ENCODE results near the gene OR8D1.

OR8D1 gene

DNA sequence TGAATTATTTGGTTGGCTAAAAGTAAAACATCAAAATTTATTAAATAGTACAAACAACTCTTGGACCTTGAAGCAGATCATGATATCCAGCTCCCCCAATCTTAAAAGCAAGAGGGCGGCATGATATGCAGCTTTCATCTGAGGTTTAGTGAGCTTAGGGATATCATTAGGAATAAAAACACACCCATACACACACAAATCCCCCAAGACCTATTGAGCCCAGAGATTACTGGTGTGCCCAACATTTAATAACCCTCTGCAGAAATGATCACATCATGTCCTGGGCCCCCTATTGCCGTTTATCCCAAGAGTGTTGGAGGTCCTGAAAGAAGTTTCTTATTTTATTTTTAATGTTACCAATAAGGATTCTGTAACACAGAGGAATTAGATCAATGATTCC is at the start of gene OR8D1:
Gene OR8D1, minus strand, starts transcription at position 101 of the 400 bp plus-strand sequence. CDS start 3,183 bp downstream, outside the sequence.
- no peak for DNase-seq

DNA sequence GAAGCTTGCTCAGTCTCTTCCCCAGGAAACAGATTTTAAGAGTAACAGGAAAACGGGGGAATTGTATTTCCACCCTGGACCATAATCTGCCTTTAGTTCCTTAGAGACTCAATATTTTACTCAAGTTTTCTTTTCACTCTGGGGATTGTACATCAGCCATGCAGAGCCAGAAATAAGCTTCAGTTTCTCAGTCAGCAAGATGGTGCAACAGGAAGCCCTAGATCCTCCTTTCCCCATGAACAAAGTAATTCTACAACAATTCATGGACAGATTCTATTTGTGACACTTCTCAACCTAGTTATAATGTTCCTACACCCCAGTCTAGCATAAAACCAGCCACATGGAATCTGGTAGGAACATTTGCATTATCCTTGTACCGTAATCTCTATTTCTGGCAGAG is 45.8 kb upstream of the OR8D1 start:
- DNase-seq = no peak

DNA sequence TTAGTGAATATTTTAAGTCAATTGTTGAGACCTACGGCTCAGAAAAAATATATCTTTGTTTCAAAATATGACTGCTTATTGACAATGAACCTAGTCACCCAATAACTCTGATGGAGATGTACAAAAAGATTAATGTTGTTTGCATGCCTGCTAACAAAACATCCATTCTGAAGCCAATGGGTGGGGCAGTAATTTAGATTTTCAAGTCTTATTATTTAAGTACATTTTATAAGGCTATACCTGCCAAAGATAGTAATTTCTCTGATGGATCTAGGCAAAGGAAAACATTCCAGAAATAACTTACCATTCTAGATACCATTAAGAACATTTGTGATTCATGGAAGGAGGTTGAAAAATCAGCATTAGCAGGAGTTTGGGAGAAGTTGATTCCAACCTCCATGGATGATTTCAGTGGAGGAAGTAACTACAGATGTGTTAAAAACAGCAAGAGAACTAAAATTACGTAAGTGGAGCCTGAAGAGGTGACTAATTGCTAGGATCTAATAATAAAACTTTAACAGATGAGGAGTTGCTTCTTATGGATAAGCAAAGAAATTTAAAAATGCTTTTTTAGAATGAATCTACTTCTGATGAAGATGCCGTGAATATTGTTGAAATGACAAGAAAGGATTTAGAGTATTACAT is 32.7 kb upstream of the OR8D1 start:
- DNase-seq = no peak

DNA sequence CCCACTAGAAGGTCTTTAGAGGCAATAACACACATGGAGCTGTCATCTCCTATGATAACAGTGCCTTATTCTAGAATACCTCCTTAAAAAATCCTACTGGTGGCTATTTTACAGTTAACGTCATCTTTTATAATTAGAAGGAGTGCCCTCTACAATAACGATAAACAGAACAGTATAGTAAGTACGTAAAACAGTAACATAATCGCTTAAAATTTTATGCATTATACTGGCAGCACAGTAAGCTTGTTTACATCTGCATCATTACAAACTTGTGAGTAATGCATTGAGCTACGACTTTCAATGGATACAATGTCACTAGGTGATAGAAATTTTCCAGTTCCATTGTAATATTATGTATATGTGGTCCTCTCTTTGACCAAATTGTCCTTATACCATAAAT is 30.6 kb upstream of the OR8D1 start:
- no peak for DNase-seq

DNA sequence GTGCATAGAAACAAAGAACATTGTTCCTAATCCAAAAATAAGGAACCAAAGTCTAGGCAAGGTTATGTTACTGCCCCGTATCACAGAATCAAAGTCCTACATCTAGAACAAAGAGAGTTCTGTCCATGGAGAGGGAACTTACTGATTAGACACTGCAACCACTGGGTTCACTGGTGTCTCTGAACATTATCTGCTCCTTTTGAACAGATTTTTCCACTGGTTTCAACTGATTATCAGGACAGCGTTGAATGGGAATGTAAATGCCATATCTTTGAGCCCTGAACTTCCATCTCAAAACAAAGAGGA is 26.3 kb upstream of the OR8D1 start:
- no peak for DNase-seq

DNA sequence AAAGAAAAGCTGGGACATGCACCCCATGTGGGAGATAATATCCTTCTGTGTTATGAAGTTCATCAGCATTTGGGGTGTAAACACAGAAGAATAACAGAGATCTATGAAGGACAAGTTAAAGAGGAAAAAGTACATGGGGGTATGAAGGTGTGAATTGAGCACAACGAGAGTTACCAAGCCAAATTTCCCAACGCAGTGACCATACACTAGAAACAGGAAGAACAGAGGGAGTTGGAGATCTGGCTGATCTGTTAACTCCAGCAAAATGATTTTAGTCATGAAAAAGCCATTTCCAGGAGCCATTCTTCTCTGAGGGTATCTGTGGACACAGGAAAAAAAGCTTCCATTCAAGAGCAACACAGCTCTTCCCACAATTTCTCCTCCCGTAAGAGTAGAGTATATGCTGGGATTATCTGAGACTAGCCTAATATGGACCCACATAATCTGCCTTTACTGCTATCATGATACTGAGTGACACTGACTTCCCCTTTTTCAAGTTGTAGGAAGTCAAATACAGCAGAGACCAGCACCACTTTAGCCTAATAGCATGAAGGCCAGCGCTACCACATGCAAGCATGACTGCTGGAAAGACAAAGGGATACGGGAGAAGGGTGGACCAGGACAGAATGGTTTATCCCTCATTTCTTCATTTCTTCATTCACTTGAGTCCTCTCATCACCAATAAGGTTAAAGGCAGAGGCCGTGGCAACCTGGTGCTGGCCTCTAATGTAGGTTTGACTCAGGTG is 25.8 kb upstream of the OR8D1 start:
- no peak for DNase-seq

DNA sequence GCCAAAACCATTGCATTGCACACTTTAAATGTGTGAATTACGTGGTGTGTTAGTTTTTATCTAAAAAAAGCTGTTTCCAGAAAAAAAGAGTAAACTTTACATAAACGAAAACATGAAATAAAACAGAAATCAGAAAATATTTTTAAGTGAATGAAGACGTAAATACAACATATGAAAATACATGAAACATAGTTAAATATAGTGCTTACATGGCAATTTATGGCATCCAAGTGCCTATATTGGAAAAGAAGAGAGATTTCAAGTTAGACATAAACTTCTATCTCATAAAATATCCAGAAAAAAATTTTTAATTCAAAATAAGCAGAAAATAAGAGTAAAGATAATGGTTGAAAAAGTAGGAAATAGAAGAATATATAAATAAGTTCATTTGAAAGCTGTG is 18.1 kb upstream of the OR8D1 start:
- DNase-seq = no peak

DNA sequence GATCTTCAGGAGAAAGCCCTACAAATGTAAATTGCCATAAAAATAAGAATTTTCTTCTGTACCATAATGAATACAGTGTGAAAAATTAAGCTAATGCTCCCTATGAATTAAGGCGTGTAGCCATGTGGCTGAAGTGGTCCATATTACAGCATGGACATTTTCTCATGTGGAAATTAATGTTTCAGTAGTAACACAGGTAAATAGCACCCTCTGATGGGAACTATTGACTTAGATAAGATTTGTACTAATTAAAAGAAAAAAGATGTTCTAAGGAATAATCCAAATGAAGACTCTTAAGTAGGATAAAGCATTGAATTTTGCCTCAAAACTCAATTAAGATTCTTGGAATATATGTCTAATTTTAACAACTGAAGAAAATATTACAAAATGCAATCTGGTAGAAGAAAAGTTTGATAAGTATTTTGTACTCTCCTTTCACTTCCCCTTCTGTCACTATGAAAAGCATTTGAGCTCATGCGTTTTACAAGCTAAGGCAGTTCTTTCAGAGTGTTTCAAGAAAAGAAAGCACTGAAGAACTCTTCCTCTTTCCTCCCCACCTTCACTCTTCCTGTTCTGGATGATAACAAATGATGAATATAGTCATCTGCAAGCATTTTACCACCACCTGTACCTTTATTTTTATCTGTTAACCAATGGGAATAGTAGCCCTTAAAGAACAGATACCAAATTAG is 16.2 kb upstream of the OR8D1 start:
- no peak for DNase-seq

DNA sequence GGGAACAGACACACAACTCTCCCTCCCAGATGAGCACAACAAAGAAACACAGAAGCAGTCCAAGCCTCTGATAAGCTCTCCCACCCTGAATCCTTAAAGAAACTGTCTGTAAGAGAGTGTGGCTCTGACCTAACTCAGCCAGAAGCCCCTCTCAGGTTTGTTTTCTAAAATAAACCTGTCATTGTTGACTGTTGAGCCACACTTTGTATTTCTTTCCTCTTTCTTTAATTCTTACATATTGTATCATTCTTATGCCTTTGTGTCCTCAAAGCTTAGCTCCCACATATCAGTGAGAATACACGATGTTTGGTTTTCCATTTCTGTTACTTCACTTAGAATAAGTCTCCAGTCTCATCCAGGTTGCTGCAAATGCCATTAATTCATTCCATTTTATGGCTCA is 14.0 kb upstream of the OR8D1 start:
- DNase-seq = no peak

DNA sequence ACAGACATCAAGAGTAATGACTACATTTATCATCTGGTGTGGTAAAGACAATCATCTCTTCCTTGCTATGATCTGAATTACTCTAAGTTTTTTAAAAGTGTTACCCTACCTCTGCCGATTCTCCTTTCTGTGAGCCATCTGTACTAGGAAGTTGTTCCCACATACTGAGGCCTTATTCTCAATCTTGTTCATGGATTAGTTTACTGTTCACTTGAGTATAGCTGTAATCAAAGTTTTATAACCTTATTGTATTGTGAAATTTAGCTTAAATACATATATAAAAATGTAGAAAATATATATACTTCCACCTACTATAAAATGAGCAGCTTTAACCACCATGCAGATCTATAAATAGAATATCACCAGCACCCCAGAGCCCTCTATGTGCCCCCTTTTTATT is 8.6 kb upstream of the OR8D1 start:
- DNase-seq = no peak

DNA sequence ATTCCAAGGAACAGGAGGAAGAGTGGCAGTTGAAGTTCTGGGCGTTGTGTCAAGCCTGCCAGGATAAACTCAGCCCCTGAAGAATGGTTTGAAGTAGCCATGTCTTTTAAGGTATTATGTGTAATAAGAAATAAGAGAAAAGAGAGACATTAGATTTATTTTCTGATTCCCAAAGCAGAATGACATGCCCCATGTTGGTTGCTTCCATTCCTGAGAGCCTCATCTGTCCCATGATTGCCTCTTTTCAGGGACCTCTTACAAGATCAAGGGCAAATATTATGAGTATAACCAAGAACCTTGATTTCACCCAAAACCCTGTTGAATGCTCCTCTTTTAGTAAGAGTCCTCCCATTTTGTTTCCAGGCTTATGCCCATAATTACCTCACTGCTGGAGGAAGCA is 6.3 kb upstream of the OR8D1 start, which contains the start of gene OR8D2:
Gene OR8D2, minus strand, starts transcription at position 101 of the 400 bp plus-strand sequence. Its CDS starts 0 bp downstream, at position 101.
- no peak for DNase-seq

DNA sequence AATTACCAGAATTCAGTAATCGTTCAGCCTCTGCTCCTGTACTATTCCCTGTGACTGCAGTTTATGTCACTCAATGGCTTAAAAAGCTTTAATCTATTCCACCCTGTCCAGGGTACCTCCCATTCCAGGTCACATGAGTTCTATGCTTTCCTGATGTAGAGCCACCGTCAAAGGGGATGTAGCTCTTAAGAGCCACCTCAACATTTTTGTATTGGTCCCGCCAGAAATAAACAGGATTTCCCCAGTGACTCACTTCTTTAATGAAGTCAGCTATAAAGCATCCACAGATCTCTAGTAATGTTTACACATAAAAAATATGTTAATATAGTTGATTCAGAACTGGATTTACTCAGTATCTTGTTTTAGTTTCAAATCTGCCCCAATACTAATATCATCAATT is 1.3 kb upstream of the OR8D1 start:
- no peak for DNase-seq

DNA sequence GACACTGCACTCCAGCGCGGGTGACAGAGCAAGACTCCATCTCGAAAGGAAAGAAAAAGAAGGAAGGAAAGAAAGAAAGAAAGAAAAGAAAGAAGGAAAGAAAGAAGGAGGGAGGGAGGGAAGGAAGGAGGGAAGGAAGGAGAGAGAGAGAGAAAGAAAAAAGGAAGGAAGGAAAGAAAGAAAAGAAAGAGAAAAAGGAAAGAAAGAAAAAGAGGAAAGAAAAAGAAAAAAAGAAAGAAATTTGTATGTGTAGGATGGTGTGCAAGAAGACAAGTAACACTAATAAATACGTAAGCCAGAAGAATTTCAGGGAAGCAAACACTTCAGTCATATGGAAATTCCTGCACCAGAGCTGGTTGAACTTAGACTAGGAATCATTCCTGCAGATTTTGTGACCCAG is 618 bp downstream of the OR8D1 start:
- no peak for DNase-seq

DNA sequence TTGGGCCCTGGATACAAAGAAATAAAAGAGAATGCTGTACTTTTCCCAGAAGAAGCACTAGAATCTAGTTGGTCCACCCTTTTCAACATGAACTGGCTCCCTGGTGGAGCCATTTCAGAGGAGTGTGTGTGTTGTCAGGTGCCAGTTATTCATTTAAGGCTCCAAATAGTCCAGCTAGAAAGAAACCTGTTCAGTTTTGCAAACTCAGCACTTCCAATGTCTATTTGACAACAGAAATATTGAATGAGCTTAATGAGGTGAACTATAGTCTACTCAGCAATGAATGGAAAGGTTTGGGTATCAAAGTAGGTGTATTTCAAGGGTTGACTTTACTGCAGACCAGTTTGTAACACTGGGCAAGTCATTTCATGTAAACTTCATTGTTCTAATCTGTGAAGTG is 2.1 kb downstream of the OR8D1 start:
- DNase-seq = no peak

DNA sequence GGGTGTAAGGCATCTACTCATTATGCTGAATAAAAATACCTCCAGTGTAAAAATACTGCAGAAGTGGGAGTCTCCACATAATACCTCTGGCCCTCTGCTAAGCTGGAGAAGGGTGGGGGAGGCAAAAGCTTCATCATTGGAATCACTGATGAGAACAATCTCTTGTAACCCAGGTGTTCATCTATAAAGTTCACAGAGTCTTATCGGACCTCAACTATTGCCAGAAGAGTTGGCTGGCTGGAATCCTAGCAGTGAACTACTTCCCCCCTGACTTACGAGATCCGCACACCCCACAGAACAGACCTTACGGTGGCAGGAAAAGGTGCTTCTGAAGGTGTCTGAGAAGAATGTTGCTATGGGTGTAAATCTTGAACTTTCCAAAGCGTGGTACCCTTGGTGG is 2.5 kb downstream of the OR8D1 start:
- no peak for DNase-seq

DNA sequence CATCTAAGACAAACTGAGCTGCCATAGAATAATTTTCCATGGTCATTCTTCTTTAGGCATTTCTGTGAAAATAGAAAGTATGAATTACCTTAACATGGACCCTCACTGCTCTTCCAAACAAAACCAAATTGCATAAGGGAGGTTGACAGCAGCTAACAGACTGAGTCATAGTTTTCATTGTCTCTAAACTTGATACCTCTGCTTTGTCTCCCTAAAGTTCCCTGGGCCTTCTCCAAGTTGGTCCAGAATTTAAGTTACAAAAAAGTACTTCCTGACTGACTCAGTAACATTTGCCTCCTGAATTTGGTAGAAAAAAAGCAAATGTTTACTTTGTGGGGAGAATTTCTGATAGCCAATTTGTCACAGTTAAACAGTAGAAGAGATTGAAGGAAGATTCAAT is 3.0 kb downstream of the OR8D1 start:
- no peak for DNase-seq

DNA sequence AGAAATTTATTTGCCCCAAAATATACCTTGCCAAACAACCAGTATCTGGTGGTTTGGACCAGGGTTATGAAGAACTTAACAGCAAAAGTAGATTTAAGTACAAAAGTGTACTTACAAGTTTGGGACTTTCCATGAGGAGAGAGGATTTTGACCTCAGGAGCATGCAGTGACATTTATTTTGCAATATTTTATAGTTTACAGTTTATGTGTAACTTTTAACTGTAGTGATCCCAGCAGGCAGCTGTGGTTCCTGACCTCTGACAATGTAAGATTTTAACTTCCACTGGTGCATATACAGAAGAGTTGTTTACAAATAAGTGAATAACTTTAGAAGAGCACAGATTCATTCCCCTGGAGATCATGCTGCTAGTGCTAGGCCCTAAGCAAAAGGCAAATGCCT is 6.7 kb downstream of the OR8D1 start:
- no peak for DNase-seq

DNA sequence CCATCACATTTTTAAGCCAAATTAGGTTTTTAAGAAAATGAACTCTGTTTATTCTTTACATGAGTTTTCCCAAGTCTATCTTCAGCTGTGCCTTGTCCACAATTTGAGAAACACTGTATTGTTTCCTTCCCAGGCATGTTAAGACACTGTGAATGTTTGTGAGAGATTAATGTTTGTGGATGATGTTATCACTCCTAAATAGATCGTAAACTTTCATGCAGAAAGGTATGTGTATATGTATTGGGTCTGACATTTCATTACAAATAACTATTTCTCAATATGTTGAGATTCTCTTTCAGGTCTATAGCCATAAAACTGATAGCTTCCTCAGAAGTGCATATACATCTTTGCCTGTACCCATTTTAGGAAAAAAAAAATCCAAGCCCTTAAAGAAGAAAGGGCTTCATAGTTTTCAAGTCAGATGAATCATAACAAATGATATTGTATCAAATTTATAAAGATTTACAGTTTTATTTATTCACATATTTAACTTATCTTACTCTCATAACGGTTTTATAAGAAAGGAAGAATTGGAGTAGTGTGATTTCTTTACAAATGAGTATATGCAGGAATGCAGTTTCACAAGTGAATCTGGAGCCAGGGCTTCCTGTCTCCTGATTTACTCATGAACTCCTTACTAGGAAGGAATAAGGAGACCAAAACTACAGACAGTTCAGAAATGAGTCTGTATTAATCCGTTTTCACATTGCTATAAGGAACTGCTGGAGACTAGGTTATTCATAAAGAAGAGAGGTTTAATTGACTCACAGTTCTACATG is 11.2 kb downstream of the OR8D1 start:
- no peak for DNase-seq

DNA sequence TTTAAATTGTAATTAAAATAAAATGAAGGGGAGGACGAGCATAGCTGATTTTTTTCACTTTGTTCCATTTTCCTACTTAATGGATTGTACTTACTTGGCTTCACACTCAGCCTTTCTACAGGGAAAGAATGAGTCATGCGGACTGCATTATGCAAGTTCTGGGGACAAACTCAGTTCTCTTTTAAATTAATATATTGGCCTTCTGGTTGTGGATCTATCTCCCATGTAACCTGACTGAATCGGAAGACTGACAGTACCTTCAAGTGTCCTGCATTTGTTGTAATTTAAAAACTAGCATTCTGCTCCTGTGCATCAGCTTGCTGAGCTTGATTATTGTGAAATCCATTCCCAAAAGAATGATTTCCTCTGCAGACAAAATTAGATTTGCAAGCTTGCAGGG is 12.2 kb downstream of the OR8D1 start:
- no peak for DNase-seq

DNA sequence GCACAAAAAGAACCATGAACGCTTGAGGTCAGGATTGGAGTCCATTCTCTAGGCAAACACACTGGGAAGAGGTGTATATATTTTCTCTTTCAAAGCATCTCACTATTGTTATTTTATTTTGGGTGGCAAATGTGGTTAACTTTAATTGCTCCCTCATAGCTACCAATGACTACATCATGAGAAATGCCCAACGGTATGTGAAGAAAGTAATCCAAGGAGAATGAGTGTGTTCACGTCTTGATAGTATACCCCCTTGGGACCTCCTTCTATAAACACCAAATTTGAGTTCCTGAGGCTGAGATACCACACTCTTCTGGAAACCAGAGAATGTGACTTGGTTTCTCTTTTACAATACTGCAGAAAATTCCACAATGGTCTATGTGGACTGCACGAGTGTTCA is 15.8 kb downstream of the OR8D1 start:
- no peak for DNase-seq

DNA sequence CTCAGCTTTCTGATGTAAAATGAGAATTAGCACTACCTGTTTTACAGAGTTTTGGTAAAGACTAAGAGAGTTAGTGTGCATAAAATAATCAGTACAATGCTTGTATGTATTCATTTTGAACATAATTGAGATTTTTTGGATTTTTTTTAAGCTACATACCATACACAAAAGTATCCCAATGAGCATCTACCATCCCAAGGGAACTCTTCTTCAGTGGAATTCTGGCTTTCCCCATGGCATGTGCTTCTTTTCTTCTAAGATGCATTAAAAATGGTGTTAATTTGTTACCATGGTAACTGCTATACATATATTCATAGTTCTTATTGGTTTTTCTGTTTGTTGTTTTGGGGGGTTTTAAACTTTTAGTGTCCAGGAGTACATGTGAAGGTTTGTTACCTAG is 17.7 kb downstream of the OR8D1 start:
- no peak for DNase-seq

DNA sequence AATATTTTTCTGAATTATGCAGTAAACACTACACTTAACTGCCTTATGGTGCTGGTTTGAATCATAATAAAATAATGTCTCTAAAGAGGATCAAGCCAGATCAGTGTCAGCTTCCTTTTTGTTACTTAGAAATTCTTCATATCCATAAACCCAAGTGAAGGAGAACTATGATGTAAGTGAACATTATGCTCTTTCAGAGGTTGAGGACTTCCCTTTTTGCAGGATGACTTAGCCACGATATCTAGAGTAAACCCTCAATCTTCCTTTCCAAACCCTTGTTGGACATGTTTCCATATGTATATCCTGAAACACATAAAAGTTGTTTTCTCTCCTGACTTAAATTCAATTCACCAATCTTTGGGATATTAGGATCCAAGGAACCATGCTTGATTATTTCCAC is 19.1 kb downstream of the OR8D1 start:
- DNase-seq = no peak

DNA sequence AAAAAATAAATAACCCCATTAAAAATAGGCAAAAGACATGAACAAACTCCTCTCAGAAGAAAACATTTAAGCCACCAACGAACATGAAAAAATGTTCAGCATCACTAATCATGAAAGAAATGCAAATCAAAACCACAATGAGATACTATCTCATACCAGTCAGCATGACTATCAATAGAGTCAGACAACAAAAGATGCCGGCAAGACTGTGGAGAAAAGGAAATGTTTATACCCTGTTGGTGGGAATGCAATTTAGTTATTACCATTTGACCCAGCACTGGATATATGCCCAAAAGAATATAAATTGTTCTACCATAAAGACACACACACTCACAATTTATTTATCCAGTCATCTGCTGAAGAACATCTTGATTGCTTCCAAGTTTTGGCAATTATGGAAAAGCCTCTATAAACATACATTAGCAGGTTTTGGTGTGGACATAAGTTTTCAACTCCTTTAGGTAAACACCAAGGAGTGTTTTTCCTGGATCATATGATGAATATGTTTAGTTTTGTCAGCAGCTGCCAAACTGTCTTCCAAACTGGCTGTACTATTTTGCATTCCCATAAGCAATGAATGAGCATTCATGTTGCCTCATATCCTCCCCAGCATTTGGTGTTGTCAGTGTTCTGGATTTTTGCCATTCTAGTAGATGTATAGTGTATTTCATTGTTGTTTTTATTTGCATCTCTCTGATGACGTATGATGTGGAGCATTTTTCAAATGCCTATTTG is 28.0 kb downstream of the OR8D1 start:
- no peak for DNase-seq

All from NCI-H1048 (cell line).